Dermis microvascular lymphatic vessel endothelial cell (primary cell): Measurements from ENCODE around the gene SLC27A4. TPM values are rescaled to one million over a fixed set of nuclear protein-coding genes. Genes with fewer than 3 reads are reported as not detected.

ENCODE experiments used
- total RNA-seq: library from RNA; depleted of rRNA; stranded (reverse); fragments of >200 nt; gene quantifications from 2 replicates; pipeline ENCODE4 v1.2.1, GENCODE V29; 2014

SLC27A4 gene
- total RNA-seq, 1 donor from 2014 or later, result 19.9 TPM

Other genes starting within 250 kb of the SLC27A4 start
- gene PTGES2, start 212.8 kb upstream of the SLC27A4 start, total RNA-seq, result 67.3 and 73.2 TPM in 2 replicates
- gene LCN2, start 191.1 kb upstream of the SLC27A4 start, total RNA-seq, result not detected in 2 replicates
- 26.3 and 62.5 TPM in 2 replicates for gene BBLN, start 180.3 kb upstream of the SLC27A4 start, total RNA-seq
- gene CIZ1, start 149.0 kb upstream of the SLC27A4 start, total RNA-seq, result 11.7 and 18.3 TPM in 2 replicates
- gene DNM1, start 137.1 kb upstream of the SLC27A4 start, total RNA-seq, result 0.13 and 0.38 TPM in 2 replicates
- gene GOLGA2, start 64.5 kb upstream of the SLC27A4 start, total RNA-seq, result 34.7 and 40.7 TPM in 2 replicates
- gene SWI5, start 64.3 kb upstream of the SLC27A4 start, total RNA-seq, result 15.8 and 16.4 TPM in 2 replicates
- 27.5 and 27.7 TPM in 2 replicates for gene TRUB2, start 18.1 kb upstream of the SLC27A4 start, total RNA-seq
- 23.4 and 30.3 TPM in 2 replicates for gene COQ4, start 17.7 kb upstream of the SLC27A4 start, total RNA-seq
- gene URM1, start 30.8 kb downstream of the SLC27A4 start, total RNA-seq, result 47.8 and 66.2 TPM in 2 replicates
- gene CERCAM, start 80.3 kb downstream of the SLC27A4 start, total RNA-seq, result 17.5 and 28.2 TPM in 2 replicates
- gene ODF2, start 115.5 kb downstream of the SLC27A4 start, total RNA-seq, result 23.4 and 24.8 TPM in 2 replicates
- gene GLE1, start 164.2 kb downstream of the SLC27A4 start, total RNA-seq, result 10.0 and 15.7 TPM in 2 replicates
- gene SPTAN1, start 212.1 kb downstream of the SLC27A4 start, total RNA-seq, result 472 TPM in 2 replicates